Right atrium auricular region (tissue), 2 donors: ENCODE data around the gene NOP58. TPM values are rescaled to one million over a fixed set of nuclear protein-coding genes. Genes with fewer than 3 reads are reported as not detected.

Experiments used
- DNase-seq: peaks from one replicate; pipeline ENCODE4 v3.0.0-alpha.2; 2019; ENCODE audit warnings: low spot score
- H3K27ac ChIP-seq, 2 donors: fragments of 200-600 bp; sonication (generic); 1 replicate in 1 of 2; 2 replicates in 1 of 2; pipeline ENCODE4 v1.5.1; 2016 to 2019
- H3K27me3 ChIP-seq, 2 donors: fragments of 200-600 bp; sonication (generic); one replicate each; pipeline versions ENCODE4 v1.5.1 to v1.6.0; 2017 to 2019
- H3K36me3 ChIP-seq: fragments of 200-600 bp; sonication (generic); one replicate; pipeline ENCODE4 v1.5.1; 2016
- H3K4me1 ChIP-seq, 2 donors: fragments of 200-600 bp; sonication (generic); one replicate each; pipeline versions ENCODE4 v1.5.1 to v1.6.0; 2017 to 2019
- H3K4me3 ChIP-seq, 2 donors: fragments of 200-600 bp; sonication (generic); 1 replicate in 1 of 2; 2 replicates in 1 of 2; pipeline ENCODE4 v1.5.1; 2017 to 2019; ENCODE audit warnings: mild to moderate bottlenecking in 1 of 2, moderate library complexity in 1 of 2
- H3K9me3 ChIP-seq, 2 donors: fragments of 200-600 bp; sonication (generic); one replicate each; pipeline ENCODE4 v1.5.1; 2019
- CTCF ChIP-seq, 2 donors: fragments of 200-600 bp; sonication (generic); IDR thresholded peaks; one replicate each; pipeline ENCODE4 v1.5.1; 2019; ENCODE audit warnings: antibody characterized with exemption in 2 of 2
- total RNA-seq, 2 donors: library from RNA; depleted of rRNA; stranded (reverse); fragments of >200 nt; gene quantifications; one replicate each; pipeline ENCODE4 v1.1.0, GENCODE V29; 2016

Gene NOP58
- total RNA-seq, 2 donors from 2014 or later: 17.4 to 18.9 TPM

- no peak overlapping the region for H3K27ac ChIP-seq
- no peaks in the 10 kb centered on the region for H3K36me3 ChIP-seq
- DNase-seq: no peak
Observed at GRCh38 chr2:202337151-202337550, 71.6 kb downstream of the NOP58 start.

DNA sequence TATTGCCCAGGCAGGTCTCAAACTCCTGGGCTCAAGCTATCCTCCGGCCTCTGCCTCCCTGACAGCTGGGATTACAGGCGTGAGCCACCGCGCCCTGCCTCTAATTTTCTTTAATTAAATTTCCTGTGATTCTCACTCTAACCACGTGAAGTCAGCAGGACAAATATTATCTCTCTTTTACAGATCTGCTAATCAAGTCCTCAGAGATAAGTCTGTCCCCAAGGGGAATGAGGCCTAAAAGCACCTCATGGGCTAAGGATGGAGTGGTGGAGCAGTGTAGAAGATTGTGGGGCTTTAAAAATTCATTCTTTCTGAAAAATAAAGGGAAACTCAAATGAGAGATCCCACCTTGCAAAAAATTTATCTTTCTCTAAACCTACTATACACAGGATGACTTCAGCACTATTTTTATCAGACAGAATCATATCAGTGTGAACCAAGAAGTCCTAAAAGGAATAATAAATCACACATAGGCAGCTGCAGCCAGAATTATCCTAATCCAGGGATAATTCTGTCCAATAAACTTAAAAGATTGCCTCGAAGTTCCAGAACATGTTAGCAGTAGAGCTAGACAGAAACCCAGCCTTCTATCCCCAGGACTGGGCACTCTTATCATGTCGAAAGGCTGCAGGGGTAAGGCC lies 72.3 kb downstream of the NOP58 start:
- DNase-seq: no peak
- Histone ChIP-seq H3K9me3 (no peaks in the 10 kb centered on the region), H3K36me3 (no peaks in the 10 kb centered on the region), H3K27ac (no peak overlapping the region), H3K4me3 (no peak overlapping the region), H3K4me1 (no peaks in the 10 kb centered on the region), H3K27me3 (no peaks in the 10 kb centered on the region)
- TF ChIP-seq CTCF (IDR thresholded peaks at IDR 0.05): no peak

More at GRCh38 chr2:202337151-202337550, 71.6 kb downstream of the NOP58 start:
- Histone ChIP-seq H3K4me3 (no peak overlapping the region), H3K9me3 (no peaks in the 10 kb centered on the region), H3K27me3 (no peaks in the 10 kb centered on the region), H3K4me1 (no peaks in the 10 kb centered on the region)
- TF ChIP-seq CTCF (IDR thresholded peaks at IDR 0.05): no peak

DNA sequence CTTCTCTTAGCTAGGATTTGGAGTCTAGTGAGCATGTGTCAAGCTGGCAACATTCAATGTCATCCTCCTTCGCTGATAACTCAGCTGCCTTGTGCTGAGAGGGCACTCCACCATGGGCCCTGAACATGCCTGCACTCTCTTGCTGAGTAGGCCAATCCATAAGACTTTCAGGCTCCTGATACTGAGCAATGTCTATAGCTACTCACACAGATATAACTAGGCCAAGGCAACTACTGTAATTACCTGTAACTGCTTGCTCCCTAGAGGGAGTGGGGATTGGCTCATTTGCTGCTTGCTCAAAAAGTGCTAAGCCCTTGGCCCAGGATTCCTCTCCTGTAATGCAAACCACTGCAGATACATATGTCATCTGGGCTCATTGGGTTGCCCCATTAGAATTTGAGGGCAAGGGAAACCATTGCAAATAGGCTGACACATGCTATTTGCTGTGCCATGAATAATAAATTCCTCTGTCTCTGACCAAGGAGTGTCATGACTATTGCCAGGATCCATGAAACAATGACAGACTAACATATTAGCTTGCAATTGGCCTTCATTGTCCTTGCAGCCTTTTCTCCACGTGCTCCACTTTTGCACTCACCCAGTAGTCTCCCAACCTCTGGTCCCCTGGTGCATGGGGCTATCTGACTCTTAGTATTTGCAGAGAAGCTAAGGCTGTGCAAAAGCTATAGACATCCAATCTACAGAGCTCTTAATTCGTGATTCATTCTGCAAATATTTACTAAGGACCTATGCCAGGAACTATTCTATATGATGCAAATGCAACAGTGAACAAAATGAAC lies 73.7 kb downstream of the NOP58 start:
- Histone ChIP-seq H3K27ac (no peak overlapping the region), H3K27me3 (no peaks in the 10 kb centered on the region), H3K4me1 (no peaks in the 10 kb centered on the region), H3K9me3 (no peaks in the 10 kb centered on the region), H3K4me3 (no peak overlapping the region), H3K36me3 (no peaks in the 10 kb centered on the region)
- no peak for DNase-seq
- TF ChIP-seq CTCF (IDR thresholded peaks at IDR 0.05): no peak

GRCh38 chr2:202344178-202344577 lies 78.6 kb downstream of the NOP58 start:
- no peak for DNase-seq
- H3K4me1 ChIP-seq: no peaks in the 10 kb centered on the region
- H3K27me3 ChIP-seq: no peaks in the 10 kb centered on the region
- no peak overlapping the region for H3K4me3 ChIP-seq
- no peak overlapping the region for H3K27ac ChIP-seq
- H3K36me3 ChIP-seq: no peaks in the 10 kb centered on the region
- no peak for TF ChIP-seq CTCF (IDR thresholded peaks at IDR 0.05)
- H3K9me3 ChIP-seq: no peaks in the 10 kb centered on the region

- Histone ChIP-seq H3K27me3 (no peaks in the 10 kb centered on the region), H3K4me3 (no peak overlapping the region), H3K4me1 (no peaks in the 10 kb centered on the region), H3K9me3 (no peaks in the 10 kb centered on the region), H3K27ac (no peak overlapping the region), H3K36me3 (no peaks in the 10 kb centered on the region)
- no peak for DNase-seq
- no peak for TF ChIP-seq CTCF (IDR thresholded peaks at IDR 0.05)
Observed at GRCh38 chr2:202346180-202346579, 80.6 kb downstream of the NOP58 start.

Other genes with a start within 250 kb of the NOP58 start
- gene FZD7, start 231.9 kb upstream of the NOP58 start, total RNA-seq: 10 to 100 TPM; 14.1 to 24.5 TPM
- not detected for gene KIAA2012, start 192.5 kb upstream of the NOP58 start, total RNA-seq
- 10 to 100 TPM; 42.9 to 53.2 TPM for gene SUMO1, start 27.2 kb upstream of the NOP58 start, total RNA-seq
- 10 to 100 TPM; 55.0 to 68.5 TPM for gene BMPR2, start 110.6 kb downstream of the NOP58 start, total RNA-seq